Activated T-cell treated with anti-CD3 and anti-CD28 coated beads, Interleukin-2, amount 50 U/mL, for 4 hours (primary cell): ENCODE measurements around the gene RIN1. TPM values are rescaled to one million over a fixed set of nuclear protein-coding genes. Genes with fewer than 3 reads are reported as not detected.
"Not testable (repeated sequence)": the region's sequence is repeated elsewhere in the genome, so short reads cannot be mapped to it uniquely, and the experiment has no call there.

Experiments used
- ATAC-seq, 2 donors: fragments of 200-7000 bp; cut with Tn5 transposase; one replicate each; pipeline ENCODE4 v1.10.0; 2021
- DNase-seq: peaks from one replicate; pipeline ENCODE4 v3.0.0-alpha.2; 2020
- H3K27me3 Mint-ChIP-seq: one replicate; pipeline ENCODE4 v1.8.0; 2021; ENCODE audit warnings: low read depth, mixed read lengths
- H3K36me3 Mint-ChIP-seq: one replicate; pipeline ENCODE4 v1.8.0; 2022; ENCODE audit warnings: mixed read lengths; ENCODE audit not compliant: insufficient read depth
- H3K4me1 Mint-ChIP-seq: one replicate; pipeline ENCODE4 v1.8.0; 2021; ENCODE audit warnings: low read depth, mixed read lengths
- H3K4me3 Mint-ChIP-seq: one replicate; pipeline ENCODE4 v1.8.0; 2021; ENCODE audit warnings: mild to moderate bottlenecking, moderate library complexity, mixed read lengths
- H3K9me3 Mint-ChIP-seq: one replicate; pipeline ENCODE4 v1.8.0; 2021; ENCODE audit warnings: mixed read lengths
- total RNA-seq, 3 donors: library from RNA; stranded (reverse); gene quantifications; one replicate each; pipeline ENCODE4 v1.2.1, GENCODE V29; 2021

Gene RIN1, protein sequence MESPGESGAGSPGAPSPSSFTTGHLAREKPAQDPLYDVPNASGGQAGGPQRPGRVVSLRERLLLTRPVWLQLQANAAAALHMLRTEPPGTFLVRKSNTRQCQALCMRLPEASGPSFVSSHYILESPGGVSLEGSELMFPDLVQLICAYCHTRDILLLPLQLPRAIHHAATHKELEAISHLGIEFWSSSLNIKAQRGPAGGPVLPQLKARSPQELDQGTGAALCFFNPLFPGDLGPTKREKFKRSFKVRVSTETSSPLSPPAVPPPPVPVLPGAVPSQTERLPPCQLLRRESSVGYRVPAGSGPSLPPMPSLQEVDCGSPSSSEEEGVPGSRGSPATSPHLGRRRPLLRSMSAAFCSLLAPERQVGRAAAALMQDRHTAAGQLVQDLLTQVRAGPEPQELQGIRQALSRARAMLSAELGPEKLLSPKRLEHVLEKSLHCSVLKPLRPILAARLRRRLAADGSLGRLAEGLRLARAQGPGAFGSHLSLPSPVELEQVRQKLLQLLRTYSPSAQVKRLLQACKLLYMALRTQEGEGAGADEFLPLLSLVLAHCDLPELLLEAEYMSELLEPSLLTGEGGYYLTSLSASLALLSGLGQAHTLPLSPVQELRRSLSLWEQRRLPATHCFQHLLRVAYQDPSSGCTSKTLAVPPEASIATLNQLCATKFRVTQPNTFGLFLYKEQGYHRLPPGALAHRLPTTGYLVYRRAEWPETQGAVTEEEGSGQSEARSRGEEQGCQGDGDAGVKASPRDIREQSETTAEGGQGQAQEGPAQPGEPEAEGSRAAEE
- total RNA-seq: 1 to 10 TPM; 1.4 to 2.2 (median 1.7) TPM

DNA sequence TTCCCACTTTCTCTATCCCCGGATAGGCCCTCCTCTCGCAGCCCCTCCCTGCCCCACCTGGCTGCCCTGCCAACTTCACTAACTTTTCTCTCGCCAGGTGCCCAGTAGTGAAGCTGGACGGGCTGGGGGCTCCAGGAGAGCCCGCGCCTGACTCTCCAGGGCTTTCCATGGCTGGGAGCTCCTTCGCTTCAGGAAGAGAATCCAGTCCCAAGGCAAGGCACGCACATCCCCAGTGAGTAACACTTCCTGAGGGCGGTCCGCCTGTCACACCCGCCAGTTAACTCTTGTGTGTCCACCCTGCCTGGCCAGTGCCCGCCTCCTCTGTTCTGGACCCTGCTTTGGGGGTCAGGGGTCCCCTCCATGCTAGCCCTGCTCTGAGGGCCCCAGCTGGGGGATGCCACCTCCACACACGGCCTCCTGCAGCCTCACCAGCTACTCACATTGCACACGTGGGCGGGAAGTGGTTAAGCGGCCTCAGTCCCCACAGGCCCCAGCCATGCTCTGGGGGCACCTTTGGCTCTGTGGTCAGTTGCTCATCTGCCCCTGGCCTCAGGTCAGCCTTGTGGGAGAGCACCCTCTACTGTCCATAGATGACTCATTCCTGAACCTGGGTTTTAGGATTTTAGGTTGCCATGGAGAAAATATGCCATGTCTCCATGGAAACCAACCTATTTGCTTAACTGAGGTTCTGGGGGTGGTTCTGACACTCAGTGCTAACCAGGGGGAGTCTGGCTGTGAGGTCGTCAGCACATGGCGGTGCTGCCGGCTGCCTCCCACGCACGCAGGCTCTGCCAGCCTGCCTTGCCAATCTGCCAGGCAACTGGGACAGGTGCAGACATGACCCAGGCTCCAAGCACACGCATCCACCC lies at the start of gene RIN1:
TSS of gene RIN1 (minus strand) at position 201 of the 869 bp plus-strand sequence. CDS start at position 169, 32 bp downstream.
- DNase-seq (no peak), ATAC-seq (peak; percentile 80 to 85)
- Mint-ChIP-seq H3K27me3 (no peaks in the 10 kb centered on the region), H3K9me3 (no peaks in the 10 kb centered on the region), H3K4me1 (peaks cover 20% of the 10 kb centered on the region), H3K4me3 (peak within 1 kb of the TSS; percentile 80), H3K36me3 (peaks cover 18% of the 10 kb centered on the region)

DNA sequence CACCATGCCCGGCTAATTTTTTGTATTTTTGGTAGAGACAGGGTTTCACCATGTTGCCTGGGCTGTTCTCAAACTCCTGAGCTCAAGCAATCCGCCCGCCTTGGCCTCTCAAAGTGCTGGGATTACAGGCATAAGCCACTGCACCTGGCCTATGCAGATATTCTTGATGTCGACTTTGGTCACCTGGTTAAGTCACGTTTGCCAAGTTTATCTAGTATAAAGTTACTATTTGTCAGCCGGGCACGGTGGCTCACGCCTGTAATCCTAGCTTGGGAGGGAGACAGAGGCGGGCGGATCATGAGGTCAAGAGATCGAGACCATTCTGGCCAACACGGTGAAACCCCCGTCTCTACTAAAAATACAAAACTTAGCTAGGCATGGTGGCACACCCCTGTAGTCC lies 48.1 kb upstream of the RIN1 start:
- ATAC-seq, DNase-seq, H3K36me3 Mint-ChIP-seq, H3K9me3 Mint-ChIP-seq, H3K4me3 Mint-ChIP-seq, H3K4me1 Mint-ChIP-seq, H3K27me3 Mint-ChIP-seq: not testable (repeated sequence)

DNA sequence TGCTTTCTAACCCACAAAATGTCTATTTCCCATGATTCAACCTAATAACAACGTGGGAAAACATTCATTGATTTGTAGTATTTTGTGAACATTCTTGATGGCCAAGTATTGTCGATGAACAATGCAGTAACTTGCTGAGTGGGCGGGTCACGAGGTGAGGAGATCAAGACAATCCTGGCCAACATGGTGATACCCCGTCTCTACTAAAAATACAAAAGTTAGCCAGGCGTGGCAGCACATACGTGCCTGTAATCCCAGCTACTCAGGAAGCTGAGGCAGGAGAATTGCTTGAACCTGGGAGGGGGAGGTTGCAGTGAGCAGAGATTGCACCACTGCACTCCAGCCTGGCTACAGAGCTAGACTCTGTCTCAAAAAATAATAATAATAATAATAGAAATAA lies 44.0 kb upstream of the RIN1 start:
- not testable (repeated sequence) for H3K4me1 Mint-ChIP-seq, DNase-seq, H3K9me3 Mint-ChIP-seq, ATAC-seq, H3K4me3 Mint-ChIP-seq, H3K36me3 Mint-ChIP-seq, H3K27me3 Mint-ChIP-seq

DNA sequence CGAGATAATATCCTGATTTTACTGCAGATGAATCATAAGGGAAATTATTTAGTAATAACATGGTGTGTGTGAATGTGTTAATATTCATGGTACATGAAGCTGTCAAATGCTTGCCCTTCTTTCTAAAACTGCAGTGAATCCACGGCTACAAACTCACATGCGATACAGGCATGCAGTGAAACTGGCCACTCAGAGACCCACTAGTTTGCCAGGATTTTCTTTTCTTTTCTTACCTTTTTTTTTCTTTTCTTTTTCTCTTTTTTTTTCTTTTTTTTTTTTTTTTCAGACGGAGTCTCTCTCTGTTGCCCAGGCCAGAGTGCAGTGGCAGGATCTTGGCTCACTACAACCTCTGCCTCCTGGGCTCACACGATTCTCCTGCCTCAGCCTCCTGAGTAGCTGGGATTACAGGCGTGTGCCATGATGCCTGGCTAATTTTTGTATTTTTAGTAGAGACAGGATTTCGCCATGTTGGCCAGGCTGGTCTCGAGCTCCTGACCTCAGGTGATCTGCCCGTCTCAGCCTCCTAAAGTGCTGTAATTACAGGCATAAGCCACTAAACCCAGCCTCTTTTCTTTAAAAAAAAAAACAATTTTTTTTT lies 37.6 kb upstream of the RIN1 start:
- ATAC-seq, H3K4me1 Mint-ChIP-seq, DNase-seq, H3K27me3 Mint-ChIP-seq, H3K9me3 Mint-ChIP-seq, H3K4me3 Mint-ChIP-seq, H3K36me3 Mint-ChIP-seq: not testable (repeated sequence)

DNA sequence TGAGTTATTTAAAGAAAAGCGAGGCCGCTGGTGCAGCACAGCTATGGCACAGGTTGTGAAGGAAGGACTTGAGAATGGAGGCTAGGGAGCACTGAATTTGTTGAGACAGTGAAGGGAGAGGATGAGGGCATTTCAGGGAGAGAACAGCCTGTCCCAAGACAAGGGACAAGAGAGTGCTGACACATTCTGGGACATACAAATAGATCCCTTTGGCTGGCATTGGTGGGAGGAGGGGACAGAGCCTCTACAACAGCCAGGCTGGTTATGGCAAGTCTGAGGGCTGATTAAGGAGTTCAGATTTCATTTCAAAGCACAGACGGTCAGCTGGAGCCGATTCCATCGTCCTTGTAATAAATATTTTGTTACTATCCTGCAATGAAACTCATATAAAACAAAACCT lies 37.0 kb upstream of the RIN1 start:
- no peak overlapping the region for H3K4me3 Mint-ChIP-seq
- no peaks in the 10 kb centered on the region for H3K36me3 Mint-ChIP-seq
- H3K4me1 Mint-ChIP-seq: peaks cover 9% of the 10 kb centered on the region
- ATAC-seq (no peak), DNase-seq (no peak)
- no peaks in the 10 kb centered on the region for H3K9me3 Mint-ChIP-seq
- no peaks in the 10 kb centered on the region for H3K27me3 Mint-ChIP-seq

DNA sequence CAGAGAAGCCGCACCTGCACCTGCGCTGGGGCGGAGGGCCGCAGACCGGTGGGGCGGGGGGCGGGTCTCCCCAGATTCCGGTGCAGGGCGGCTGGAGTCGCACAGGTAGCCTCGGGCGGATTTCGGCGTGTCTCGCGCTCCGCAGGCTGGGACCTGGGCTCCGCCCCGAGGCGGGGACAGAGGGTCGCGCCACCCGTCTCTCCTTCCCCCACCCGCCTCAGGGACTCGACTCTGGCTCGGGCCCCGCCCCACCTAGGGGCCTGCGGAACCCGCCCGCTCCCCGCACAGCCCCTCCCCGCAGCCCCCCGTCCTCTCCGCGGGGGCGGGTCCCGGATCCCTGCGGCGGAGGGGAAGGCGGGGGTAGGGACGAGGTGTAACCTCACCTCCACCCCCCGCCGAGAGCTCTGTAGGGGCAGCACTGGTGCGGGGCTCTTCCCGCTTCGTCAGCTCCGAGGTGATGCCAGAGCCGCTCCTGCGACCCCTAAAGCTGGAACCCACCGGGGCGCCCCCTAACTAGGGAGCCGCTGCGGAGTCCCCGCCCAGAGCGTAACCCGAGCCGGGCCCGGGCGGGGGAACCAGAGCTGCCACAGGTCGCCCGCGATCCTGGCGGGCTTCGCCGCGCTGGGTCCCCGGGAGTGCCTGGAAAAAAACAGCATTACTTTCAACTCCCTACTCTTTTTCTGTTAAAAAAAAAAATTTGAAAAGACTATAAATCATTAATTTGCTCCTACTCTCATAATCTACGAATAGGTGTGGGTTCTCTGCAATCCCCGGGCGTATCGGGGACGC lies 35.6 kb upstream of the RIN1 start, which contains the start of gene SLC29A2:
TSS of gene SLC29A2 (minus strand) at position 134 of the 789 bp plus-strand sequence. CDS start 169 bp downstream, outside the sequence.
- Mint-ChIP-seq H3K36me3 (no peaks in the 10 kb centered on the region), H3K4me3 (peak within 1 kb of the TSS; percentile 84), H3K4me1 (peaks cover 9% of the 10 kb centered on the region), H3K9me3 (no peaks in the 10 kb centered on the region), H3K27me3 (no peaks in the 10 kb centered on the region)
- ATAC-seq (peak; percentile 87 to 88), DNase-seq (peak; percentile 69)

DNA sequence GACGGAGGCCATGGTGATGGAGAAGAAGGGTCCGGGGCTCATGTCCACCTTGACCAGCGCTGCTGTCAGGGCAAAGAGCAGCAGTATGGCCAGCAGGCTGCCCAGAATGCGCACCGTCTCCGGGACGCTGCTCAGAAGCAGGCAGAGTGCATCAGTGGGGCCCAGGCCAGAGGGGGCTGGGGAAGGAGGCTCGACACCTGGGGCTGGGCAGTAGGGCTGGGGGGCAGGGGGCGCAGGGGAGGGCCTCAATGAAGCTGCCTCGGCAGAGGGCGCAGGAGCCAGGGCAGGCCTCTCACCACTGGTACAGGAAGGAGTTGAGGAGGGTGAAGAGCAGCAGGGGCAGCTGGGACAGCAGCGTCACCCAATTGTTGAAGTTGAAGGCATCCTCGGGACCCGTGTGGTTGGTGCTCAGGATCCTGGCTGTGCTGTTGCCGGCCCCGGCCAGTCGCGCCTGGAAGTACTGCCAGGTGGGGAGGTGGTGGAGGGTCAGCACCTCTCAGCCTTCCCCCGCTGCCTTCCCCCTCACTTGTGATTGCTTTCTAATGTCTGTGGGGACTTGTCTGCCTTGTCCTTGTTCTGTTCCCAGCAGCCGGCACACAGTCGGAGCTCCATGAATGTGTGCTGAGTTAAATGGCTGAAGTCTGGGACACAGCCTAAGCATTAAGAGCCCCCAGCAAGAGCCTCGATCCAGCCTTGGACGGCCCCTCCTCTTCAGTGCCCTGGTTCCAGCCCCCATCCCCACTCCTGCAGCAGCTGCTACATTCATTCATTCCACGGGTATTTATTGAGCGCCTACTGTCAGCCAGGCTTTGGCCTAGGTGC lies 33.0 kb upstream of the RIN1 start:
- no peak for ATAC-seq
- Mint-ChIP-seq H3K27me3 (no peaks in the 10 kb centered on the region), H3K4me1 (peaks cover 9% of the 10 kb centered on the region), H3K9me3 (no peaks in the 10 kb centered on the region), H3K4me3 (peak overlapping the region; percentile 84), H3K36me3 (no peaks in the 10 kb centered on the region)
- DNase-seq: no peak

DNA sequence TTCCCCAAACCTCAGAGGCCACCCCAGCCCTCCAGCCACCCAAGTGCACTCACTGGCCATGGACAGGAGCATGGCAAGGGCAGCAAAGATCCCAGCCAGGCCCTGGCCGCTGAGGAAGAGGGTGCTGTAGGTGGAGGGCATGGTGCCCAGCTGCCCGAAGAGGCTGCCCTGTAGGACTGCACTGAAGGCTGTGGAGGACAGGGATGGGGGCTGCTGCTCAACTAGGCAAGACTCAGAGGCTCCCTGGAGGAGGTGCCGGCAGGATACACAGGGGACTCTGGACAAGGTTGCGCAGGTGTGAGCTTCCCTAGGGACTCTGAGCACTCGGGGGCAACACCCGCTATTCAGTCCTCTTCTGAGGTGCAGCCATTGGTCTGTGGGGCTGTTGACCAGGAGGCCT lies 32.2 kb upstream of the RIN1 start:
- H3K36me3 Mint-ChIP-seq: no peaks in the 10 kb centered on the region
- no peaks in the 10 kb centered on the region for H3K27me3 Mint-ChIP-seq
- no peak overlapping the region for H3K4me3 Mint-ChIP-seq
- ATAC-seq (no peak), DNase-seq (no peak)
- H3K4me1 Mint-ChIP-seq: peaks cover 9% of the 10 kb centered on the region
- H3K9me3 Mint-ChIP-seq: no peaks in the 10 kb centered on the region

DNA sequence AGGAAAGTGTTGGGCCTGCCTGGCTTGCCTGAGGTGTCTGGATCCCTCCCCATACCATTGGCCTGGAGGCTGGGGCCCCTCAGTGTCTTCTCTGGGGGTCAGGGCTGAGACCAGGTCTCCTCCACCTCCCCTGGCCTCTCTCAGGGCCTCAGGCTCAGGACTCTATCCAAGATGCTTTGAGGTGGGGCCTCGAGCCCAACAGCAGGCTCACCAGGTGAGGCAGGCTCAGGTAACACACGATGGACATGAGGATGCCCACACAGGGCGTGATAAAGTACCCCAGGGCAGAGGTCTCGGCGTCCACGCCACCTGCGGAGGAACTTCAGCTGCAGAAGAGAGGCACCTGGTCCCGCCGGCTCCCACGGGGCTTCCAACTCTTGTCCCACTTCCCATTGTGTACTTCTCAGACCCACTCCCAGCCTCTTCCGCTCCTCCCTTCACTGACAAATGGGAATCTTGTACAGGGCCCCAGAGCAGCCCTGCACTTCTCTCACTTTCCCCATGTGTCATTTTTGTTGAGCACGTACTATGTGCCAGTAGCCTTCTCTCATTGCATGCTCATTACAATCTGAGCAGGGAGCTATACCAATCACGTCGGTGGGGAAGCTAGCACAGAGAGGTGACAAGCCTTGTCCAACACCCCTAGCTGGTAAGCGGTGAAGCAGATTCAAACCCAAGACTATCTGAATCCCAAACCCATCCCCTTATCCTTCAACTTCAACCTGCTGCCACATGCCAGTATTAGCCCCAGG lies 31.5 kb upstream of the RIN1 start:
- no peaks in the 10 kb centered on the region for H3K27me3 Mint-ChIP-seq

DNA sequence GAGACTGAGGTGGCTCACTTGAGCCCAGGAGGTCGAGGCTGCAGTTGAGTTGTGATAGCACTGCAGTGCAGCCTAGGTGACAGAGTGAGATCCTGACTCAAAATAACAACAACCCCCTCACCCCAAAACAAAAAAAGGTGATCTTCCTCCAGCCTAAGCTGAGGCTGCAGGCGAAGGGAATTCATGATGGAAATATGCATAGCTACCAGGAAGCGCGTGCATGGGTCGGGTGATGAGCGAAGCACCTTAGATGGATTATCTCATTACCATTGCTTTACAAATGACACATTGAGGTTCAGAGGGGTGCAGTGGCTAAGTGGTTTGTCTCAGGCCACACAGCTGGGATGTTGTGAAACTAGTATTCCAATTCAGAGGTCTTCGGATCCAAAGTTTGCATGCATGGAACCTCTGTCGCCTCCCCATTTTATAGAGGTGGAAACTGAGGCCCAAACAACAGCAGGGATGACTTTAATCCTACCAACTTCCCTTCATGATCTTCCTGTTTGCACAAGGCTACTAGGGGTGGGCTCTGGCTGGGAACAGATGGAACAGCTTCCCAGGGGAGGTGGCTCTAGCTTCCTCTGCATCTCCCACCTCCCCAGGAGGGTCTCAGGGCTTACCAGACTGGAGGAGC lies 30.7 kb upstream of the RIN1 start:
- peaks cover 6% of the 10 kb centered on the region for H3K4me1 Mint-ChIP-seq
- ATAC-seq (no peak), DNase-seq (no peak)
- H3K4me3 Mint-ChIP-seq: no peak overlapping the region
- H3K36me3 Mint-ChIP-seq: no peaks in the 10 kb centered on the region
- H3K9me3 Mint-ChIP-seq: no peaks in the 10 kb centered on the region
- H3K27me3 Mint-ChIP-seq: no peaks in the 10 kb centered on the region

More for the DNA sequence above, 31.5 kb upstream of the RIN1 start:
- no peak for DNase-seq
- H3K4me3 Mint-ChIP-seq: no peak overlapping the region
- ATAC-seq: no peak
- H3K36me3 Mint-ChIP-seq: no peaks in the 10 kb centered on the region
- no peaks in the 10 kb centered on the region for H3K9me3 Mint-ChIP-seq
- H3K4me1 Mint-ChIP-seq: peaks cover 8% of the 10 kb centered on the region

DNA sequence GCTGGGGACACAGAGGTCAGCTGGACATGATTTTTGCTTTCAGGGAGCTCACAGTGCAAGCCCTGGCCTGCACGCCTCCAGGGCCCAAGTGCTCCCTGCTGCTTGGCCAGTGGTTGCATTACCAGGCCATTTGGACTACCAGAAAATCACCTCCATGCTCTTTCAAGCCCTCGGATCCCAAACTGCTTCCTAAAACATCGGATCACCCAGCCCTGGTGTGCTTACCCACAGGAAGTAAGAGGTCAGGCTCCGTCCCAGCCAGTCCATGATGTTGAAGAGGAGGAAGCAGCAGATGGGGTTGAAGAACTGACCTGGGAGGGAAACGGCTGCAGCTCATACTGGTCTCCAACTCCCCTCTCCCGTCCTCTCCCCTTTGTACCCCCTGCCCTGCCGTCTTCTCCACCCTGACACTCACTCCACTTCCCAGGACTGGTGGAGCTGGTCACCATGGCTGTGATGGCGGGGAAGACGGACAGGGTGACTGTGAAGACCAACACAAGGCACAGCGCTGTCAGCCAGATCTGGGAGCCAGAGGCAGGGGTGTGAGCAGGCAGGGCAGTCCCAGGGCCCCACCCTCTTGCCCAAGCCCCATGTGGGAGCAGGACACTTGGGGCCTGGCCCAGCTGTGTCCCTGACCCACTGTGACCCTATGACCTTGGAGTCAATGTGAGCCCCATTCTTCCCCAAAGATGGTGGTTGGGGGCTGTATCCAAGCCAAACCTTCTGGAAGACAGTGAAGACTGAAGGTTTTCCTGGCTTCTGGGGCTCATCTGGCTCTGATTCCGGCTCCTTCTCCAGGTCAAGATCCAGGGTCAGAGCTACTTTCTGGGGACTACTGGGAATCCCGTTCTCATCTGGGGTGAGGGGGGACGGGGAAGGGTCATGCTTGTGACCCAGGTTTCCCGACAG lies 29.7 kb upstream of the RIN1 start:
- Mint-ChIP-seq H3K4me3 (no peak overlapping the region), H3K9me3 (no peaks in the 10 kb centered on the region), H3K4me1 (peaks cover 6% of the 10 kb centered on the region), H3K27me3 (no peaks in the 10 kb centered on the region), H3K36me3 (no peaks in the 10 kb centered on the region)
- DNase-seq (no peak), ATAC-seq (no peak)
